BJ (cell line): ENCODE results near the gene POP4. TPM values are rescaled to one million over a fixed set of nuclear protein-coding genes. Genes with fewer than 3 reads are reported as not detected.

ENCODE experiments used
- CTCF ChIA-PET: fragments of 350-600 bp; formaldehyde crosslinking; extraction: SDS; loops from one replicate; lab custom pipeline; 2021; ENCODE audit warnings: antibody characterized with exemption, inconsistent platforms; lab: Yijun Ruan, JAX
- POLR2A ChIA-PET: fragments of 300-600 bp; sonication (Branson Sonifier 250); formaldehyde crosslinking; extraction: SDS; loops from one replicate; lab custom pipeline; 2021; ENCODE audit warnings: antibody characterized with exemption; lab: Charles Lee
- DNase-seq: peaks from one replicate; pipeline ENCODE4 v3.0.0-alpha.2; 2011; ENCODE audit warnings: low read depth
- H3K27me3 ChIP-seq: 2 replicates; pipeline ENCODE4 v1.6.0; 2011; ENCODE audit warnings: low read length; ENCODE audit not compliant: control insufficient read depth, insufficient read depth
- H3K36me3 ChIP-seq: 2 replicates; pipeline ENCODE4 v1.5.1; 2011; ENCODE audit warnings: low read length; ENCODE audit not compliant: control insufficient read depth, insufficient read depth
- H3K4me3 ChIP-seq: 2 replicates; pipeline ENCODE4 v1.5.1; 2011; ENCODE audit warnings: low read depth, mild to moderate bottlenecking, control low read depth, low read length
- polyA plus RNA-seq: library from polyadenylated mRNA; depleted of rRNA; stranded (reverse); fragments of >200 nt; gene quantifications from 2 replicates; pipeline ENCODE4 v1.2.3, GENCODE V29; 2011
- TF ChIP-seq, protein P1 (sequence below): IDR thresholded peaks from 2 replicates; pipeline ENCODE4 v1.5.1; 2011; ENCODE audit warnings: low read depth, mild to moderate bottlenecking, control low read depth, inconsistent platforms, low read length, moderate library complexity; ENCODE audit not compliant: insufficient read depth

Gene POP4
- polyA plus RNA-seq, 1 experiment, result 55.3 TPM

DNA sequence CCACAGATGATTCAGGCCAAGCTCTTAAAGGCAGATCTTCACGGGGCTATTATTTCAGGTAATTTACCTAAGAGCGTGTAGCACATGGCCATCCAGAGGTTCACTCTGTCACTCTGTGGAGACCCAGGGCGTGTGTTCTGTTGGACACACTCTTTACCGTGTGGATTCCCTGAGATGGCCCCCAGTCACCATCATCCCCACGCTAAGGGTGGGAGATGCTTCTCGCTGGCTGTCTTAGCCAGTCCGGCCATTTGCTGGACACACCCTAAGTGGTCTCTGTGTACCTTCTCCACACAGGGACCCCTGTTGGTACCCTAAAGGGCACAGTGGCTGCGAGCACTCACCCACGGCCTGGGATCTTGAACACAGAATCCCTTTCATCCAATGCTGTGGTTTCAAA is 6.0 kb downstream of the POP4 start:
- ChIA-PET POLR2A (no interaction called here), CTCF (interaction anchor here (0.8 to 13.3 kb wide), 9 partner anchors 20 to 111 kb away, joined by 3 to 250 read pairs (median 7); partner anchors contain the start of genes C19orf12 and PLEKHF1)
- TF ChIP-seq, protein P1, sequence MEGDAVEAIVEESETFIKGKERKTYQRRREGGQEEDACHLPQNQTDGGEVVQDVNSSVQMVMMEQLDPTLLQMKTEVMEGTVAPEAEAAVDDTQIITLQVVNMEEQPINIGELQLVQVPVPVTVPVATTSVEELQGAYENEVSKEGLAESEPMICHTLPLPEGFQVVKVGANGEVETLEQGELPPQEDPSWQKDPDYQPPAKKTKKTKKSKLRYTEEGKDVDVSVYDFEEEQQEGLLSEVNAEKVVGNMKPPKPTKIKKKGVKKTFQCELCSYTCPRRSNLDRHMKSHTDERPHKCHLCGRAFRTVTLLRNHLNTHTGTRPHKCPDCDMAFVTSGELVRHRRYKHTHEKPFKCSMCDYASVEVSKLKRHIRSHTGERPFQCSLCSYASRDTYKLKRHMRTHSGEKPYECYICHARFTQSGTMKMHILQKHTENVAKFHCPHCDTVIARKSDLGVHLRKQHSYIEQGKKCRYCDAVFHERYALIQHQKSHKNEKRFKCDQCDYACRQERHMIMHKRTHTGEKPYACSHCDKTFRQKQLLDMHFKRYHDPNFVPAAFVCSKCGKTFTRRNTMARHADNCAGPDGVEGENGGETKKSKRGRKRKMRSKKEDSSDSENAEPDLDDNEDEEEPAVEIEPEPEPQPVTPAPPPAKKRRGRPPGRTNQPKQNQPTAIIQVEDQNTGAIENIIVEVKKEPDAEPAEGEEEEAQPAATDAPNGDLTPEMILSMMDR, result no peak
- DNase-seq, result no peak
- Histone ChIP-seq H3K27me3 (no peaks in the 10 kb centered on the region), H3K4me3 (no peak overlapping the region), H3K36me3 (peaks cover 42% of the 10 kb centered on the region)

DNA sequence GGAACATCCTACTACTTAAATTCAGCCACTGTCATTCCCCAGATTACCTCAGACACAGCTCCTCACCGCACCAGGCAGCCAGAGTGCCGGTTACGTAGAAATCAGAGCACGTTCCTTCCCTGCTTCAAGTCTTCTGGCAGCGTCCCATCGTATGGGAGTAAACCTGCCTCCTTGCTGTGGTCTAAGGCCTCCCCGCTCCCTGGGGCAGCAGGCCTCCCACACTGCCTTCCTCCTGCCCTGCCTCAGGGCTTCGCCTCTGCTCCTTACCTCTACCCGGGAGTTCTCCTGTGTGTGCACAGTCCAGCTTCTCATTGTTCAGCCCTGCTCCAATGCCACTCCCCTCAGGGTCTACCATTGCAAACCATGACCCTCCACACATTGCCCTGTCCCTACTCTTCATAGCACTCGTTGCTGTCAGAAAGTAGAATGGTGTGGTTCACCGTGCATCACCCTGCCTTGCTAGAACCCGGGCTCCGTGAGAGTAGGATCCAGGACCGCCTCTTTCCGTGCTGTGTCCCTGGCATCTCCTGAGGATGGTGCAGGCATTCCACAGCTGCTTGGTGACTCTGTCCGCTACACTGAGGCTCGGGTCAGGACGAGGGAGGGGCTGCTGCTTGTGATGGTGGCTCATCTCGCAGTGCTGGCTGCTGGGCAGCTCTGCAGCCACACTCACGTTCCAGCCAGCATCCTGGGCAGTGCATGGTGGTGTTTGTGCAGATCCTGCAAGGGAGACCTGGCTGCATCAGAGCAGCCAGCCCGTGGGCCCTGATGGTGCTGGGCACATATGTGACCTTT is 6.9 kb downstream of the POP4 start:
- CTCF ChIA-PET, result interaction anchor here (0.7 to 13.3 kb wide), 3 partner anchors 26 to 102 kb away, joined by 3 to 250 read pairs (median 3); partner anchors contain the start of gene C19orf12

DNA sequence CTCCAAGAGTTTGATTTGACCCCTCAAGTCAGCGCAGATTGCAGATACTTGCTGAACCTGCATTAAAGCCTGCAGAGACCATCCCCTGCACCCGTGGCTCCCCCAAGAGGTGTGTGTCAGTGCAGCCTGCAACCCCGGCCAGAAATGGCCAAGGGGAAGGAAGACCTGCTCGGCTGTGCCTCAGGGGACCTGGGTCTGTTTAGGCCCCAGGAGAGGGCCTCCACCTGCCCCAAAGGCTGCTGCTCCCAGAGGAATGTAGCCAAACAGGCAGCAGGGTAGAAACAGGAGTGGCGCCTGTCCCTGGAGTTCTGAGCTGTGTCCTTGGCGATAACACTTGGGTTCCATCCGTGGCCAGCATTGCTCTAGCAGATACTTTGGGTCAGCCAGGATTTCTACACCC is 8.0 kb downstream of the POP4 start:
- Histone ChIP-seq H3K4me3 (no peak overlapping the region), H3K36me3 (peaks cover 40% of the 10 kb centered on the region), H3K27me3 (0 out of 2 replicates have a peak, but pooled peaks cover 3% of the 10 kb centered on the region)
- DNase-seq, result no peak
- TF ChIP-seq, protein P1, result no peak
- CTCF ChIA-PET, result interaction anchor here (0.7 to 13.3 kb wide), 2 partner anchors 25 to 101 kb away, joined by 3 to 250 read pairs; partner anchors contain the start of gene C19orf12
- POLR2A ChIA-PET, result no interaction called here

More for the DNA sequence above, 6.9 kb downstream of the POP4 start:
- POLR2A ChIA-PET, result no interaction called here
- Histone ChIP-seq H3K27me3 (no peaks in the 10 kb centered on the region), H3K36me3 (peaks cover 42% of the 10 kb centered on the region), H3K4me3 (no peak overlapping the region)
- DNase-seq, result no peak
- TF ChIP-seq, protein P1, result no peak

DNA sequence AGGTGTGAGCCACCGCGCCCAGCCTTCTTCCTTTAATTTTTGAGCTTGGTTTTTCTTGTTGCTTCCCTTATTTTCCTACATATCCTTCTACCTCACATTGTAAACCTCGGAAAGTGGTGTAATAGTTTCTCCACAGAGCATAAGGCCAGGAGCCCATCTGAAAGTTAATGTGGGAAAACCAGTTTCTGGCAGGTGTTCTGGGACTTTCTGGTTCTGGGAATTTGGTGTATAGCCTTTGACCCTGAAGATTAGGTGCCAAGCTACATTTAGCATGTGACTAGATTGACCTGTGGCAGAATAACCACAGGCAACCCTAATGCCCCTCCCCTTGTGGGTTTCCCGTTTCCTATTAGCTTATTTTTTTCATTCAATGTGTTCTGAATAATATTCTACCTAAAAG is 8.7 kb downstream of the POP4 start:
- TF ChIP-seq, protein P1, result no peak

DNA sequence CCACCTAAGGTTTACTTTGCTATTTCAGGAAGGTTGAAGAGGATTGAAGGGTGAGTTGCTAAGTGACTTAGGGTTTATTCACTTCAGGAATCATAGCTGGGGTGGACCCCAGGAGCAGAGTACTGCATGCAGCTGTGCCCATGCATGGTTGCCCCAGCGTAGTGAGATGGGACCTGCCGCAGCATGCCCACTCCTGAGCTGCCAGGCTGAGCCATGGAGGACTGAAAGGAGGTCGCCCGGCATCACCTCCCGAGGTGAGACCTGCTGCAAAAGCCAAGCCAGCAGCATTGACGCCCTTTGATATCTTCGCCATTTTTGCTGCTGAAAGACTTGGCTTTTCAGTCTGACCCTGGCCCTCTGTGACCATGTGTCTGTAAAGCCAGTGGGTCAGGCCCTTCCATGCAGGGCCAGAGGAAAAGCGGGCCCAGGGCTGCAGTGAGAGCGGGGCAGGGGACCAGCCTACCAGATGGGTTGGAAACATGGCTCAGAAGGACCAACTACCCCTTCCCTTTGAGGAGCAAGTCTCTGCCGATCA is 9.9 kb downstream of the POP4 start:
- ChIA-PET POLR2A (no interaction called here), CTCF (interaction anchor here (1.6 to 2.6 kb wide), 2 partner anchors 100 to 105 kb away, joined by 3 to 7 read pairs; no protein-coding TSS in a partner anchor)
- H3K27me3 ChIP-seq, result peaks cover 6% of the 10 kb centered on the region; the same call in 1 of the 2 replicates
- no peak for DNase-seq
- peaks cover 31% of the 10 kb centered on the region for H3K36me3 ChIP-seq
- TF ChIP-seq, protein P1, result no peak
- H3K4me3 ChIP-seq, result no peak overlapping the region

More for the DNA sequence above, 8.7 kb downstream of the POP4 start:
- ChIA-PET POLR2A (no interaction called here), CTCF (interaction anchor here (1.1 to 13.3 kb wide), 2 partner anchors 48 to 100 kb away, joined by 3 to 250 read pairs; partner anchors contain the start of gene C19orf12)
- H3K4me3 ChIP-seq, result no peak overlapping the region
- peaks cover 5% of the 10 kb centered on the region; the same call in 1 of the 2 replicates for H3K27me3 ChIP-seq
- no peak for DNase-seq
- peaks cover 34% of the 10 kb centered on the region for H3K36me3 ChIP-seq
